ENCODE results near the gene TBR1.

TBR1 gene

GRCh38 chr2:161388146-161388779 lies 27.8 kb upstream of the TBR1 start:
- Mint-ChIP-seq H3K9me3 (no peaks in the 10 kb centered on the region), H3K36me3 (ENCODE audit: low read depth) (peaks cover 21% of the 10 kb centered on the region), H3K4me3 (no peak overlapping the region), H3K27me3 (ENCODE audit: low read depth, poor library complexity) (no peaks in the 10 kb centered on the region), H3K4me1 (peaks cover 11% of the 10 kb centered on the region), H3K27ac (no peak overlapping the region)
- no peak for DNase-seq
- TF ChIP-seq, protein P1, sequence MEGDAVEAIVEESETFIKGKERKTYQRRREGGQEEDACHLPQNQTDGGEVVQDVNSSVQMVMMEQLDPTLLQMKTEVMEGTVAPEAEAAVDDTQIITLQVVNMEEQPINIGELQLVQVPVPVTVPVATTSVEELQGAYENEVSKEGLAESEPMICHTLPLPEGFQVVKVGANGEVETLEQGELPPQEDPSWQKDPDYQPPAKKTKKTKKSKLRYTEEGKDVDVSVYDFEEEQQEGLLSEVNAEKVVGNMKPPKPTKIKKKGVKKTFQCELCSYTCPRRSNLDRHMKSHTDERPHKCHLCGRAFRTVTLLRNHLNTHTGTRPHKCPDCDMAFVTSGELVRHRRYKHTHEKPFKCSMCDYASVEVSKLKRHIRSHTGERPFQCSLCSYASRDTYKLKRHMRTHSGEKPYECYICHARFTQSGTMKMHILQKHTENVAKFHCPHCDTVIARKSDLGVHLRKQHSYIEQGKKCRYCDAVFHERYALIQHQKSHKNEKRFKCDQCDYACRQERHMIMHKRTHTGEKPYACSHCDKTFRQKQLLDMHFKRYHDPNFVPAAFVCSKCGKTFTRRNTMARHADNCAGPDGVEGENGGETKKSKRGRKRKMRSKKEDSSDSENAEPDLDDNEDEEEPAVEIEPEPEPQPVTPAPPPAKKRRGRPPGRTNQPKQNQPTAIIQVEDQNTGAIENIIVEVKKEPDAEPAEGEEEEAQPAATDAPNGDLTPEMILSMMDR (IDR thresholded peaks at IDR 0.05) = no peak

- Mint-ChIP-seq H3K27ac (no peak overlapping the region), H3K9me3 (no peaks in the 10 kb centered on the region), H3K36me3 (ENCODE audit: low read depth) (peaks cover 44% of the 10 kb centered on the region), H3K27me3 (ENCODE audit: low read depth, poor library complexity) (no peaks in the 10 kb centered on the region), H3K4me3 (no peak overlapping the region), H3K4me1 (peaks cover 11% of the 10 kb centered on the region)
- TF ChIP-seq, protein P1 (IDR thresholded peaks at IDR 0.05) = no peak
- DNase-seq = no peak
Measured at GRCh38 chr2:161391737-161392506, 24.2 kb upstream of the TBR1 start.

- H3K4me1 Mint-ChIP-seq = no peaks in the 10 kb centered on the region
- H3K9me3 Mint-ChIP-seq = no peaks in the 10 kb centered on the region
- no peak overlapping the region for H3K27ac Mint-ChIP-seq
- TF ChIP-seq, protein P1 (IDR thresholded peaks at IDR 0.05) = no peak
- no peak for DNase-seq
- no peaks in the 10 kb centered on the region for H3K27me3 Mint-ChIP-seq (ENCODE audit: low read depth, poor library complexity)
- no peak overlapping the region for H3K4me3 Mint-ChIP-seq
- H3K36me3 Mint-ChIP-seq (ENCODE audit: low read depth) = peaks cover 51% of the 10 kb centered on the region
Measured at GRCh38 chr2:161400076-161400475, 16.0 kb upstream of the TBR1 start.

DNA sequence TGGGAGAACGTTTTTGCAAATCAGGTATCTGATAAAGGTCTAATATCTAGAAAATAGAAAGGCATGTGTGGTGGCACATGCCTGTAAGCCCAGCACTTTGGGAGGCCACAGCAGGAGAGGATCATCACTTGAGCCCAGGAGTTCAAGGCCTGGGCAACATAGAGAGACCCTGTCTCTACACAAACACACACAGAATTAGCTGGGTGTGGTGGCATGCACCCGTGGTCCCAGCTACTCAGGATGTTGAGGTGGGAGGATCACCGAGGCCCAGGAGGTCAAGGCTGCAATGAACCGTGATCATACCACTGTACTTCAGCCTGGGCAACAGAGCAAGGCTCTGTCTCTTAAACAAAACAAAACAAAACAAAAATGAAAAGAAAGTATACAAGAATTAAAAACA lies 13.8 kb upstream of the TBR1 start:
- Mint-ChIP-seq H3K27ac (no peak overlapping the region), H3K4me3 (no peak overlapping the region), H3K27me3 (ENCODE audit: low read depth, poor library complexity) (no peaks in the 10 kb centered on the region), H3K36me3 (ENCODE audit: low read depth) (peaks cover 33% of the 10 kb centered on the region), H3K9me3 (no peaks in the 10 kb centered on the region), H3K4me1 (no peaks in the 10 kb centered on the region)
- TF ChIP-seq, protein P1 (IDR thresholded peaks at IDR 0.05) = no peak
- DNase-seq = no peak

- no peak overlapping the region for H3K4me3 Mint-ChIP-seq
- peaks cover 3% of the 10 kb centered on the region for H3K27me3 Mint-ChIP-seq (ENCODE audit: low read depth, poor library complexity)
- H3K27ac Mint-ChIP-seq = no peak overlapping the region
- TF ChIP-seq, protein P1 (IDR thresholded peaks at IDR 0.05) = no peak
- no peaks in the 10 kb centered on the region for H3K4me1 Mint-ChIP-seq
- H3K9me3 Mint-ChIP-seq = no peaks in the 10 kb centered on the region
- peaks cover 19% of the 10 kb centered on the region for H3K36me3 Mint-ChIP-seq (ENCODE audit: low read depth)
- no peak for DNase-seq
Measured at GRCh38 chr2:161406316-161406715, 9.8 kb upstream of the TBR1 start.
